Ovary (tissue), 9 donors: ENCODE measurements around the gene CA4. TPM values are rescaled to one million over a fixed set of nuclear protein-coding genes. Genes with fewer than 3 reads are reported as not detected.

Experiments
- DNase-seq, 5 donors: peaks; one replicate each; pipeline ENCODE4 v3.0.0-alpha.2; 2019 to 2020
- H3K27ac ChIP-seq, 2 donors: fragments of 200-600 bp; one replicate each; pipeline versions ENCODE4 v1.5.1 to v1.8.0; 2019 to 2022
- H3K27me3 ChIP-seq: fragments of 200-600 bp; one replicate; pipeline ENCODE4 v1.8.0; 2022
- H3K36me3 ChIP-seq: fragments of 200-600 bp; sonication (generic); one replicate; pipeline ENCODE4 v1.5.1; 2019
- H3K4me1 ChIP-seq: one replicate; pipeline ENCODE4 v1.8.1; 2013; ENCODE audit warnings: mild to moderate bottlenecking, moderate library complexity; ENCODE audit not compliant: insufficient read depth
- H3K4me3 ChIP-seq: fragments of 200-600 bp; sonication (generic); one replicate; pipeline ENCODE4 v1.5.1; 2017
- H3K9me3 ChIP-seq, 2 donors: fragments of 200-600 bp in 1 of 2; sonication (generic) in 1 of 2; one replicate each; pipeline versions ENCODE4 v1.5.1 to v1.8.1; 2013 to 2019; ENCODE audit warnings: mild to moderate bottlenecking in 1 of 2, moderate library complexity in 1 of 2
- EP300 ChIP-seq: sonication (generic); formaldehyde crosslinking; IDR thresholded peaks from one replicate; pipeline ENCODE4 v1.6.1; 2017; ENCODE audit warnings: antibody characterized with exemption
- POLR2A ChIP-seq: fragments of 450-650 bp; IDR thresholded peaks from one replicate; pipeline ENCODE4 v1.6.1; 2017; ENCODE audit warnings: antibody characterized with exemption, mild to moderate bottlenecking, moderate library complexity
- WGBS, 3 donors: extraction: QIAGEN DNeasy Blood & Tissue Kit in 1 of 3; methylation state at CpG; one replicate each; pipeline versions ENCODE4 v1.1.5 to v1.1.7; 2013 to 2017; 5-methylcytosine and 5-hydroxymethylcytosine counted together
- intact Hi-C, 4 donors: fragments of 100-400 bp; cut with DNase I; formaldehyde crosslinking; loops; one replicate each; pipeline versions ENCODE4 v1.11.0 to v1.15.1; 2022 to 2023
- polyA plus RNA-seq, 2 donors: library from polyadenylated mRNA; stranded (reverse); fragments of 200-250 nt in 1 of 2; fragments of 350-450 nt in 1 of 2; fragmentation: Illumina TruSeq in 1 of 2; extraction: RNeasy Lipid Tissue Mini Kit (QIAGEN cat#74804) in 1 of 2; gene quantifications; one replicate each; pipeline ENCODE4 v1.2.3, GENCODE V29; 2013 to 2014
- total RNA-seq, 7 donors: library from RNA; depleted of rRNA in 2 of 7; stranded (reverse); fragments of >200 nt in 2 of 7; fragmentation: NEBNext Ultra II Directional in 3 of 7; extraction: Animal tissue kit (Norgen Biotek cat#: 25700) in 3 of 7; gene quantifications; one replicate each; pipeline versions ENCODE4 v1.1.0 to v1.2.4, GENCODE V29; 2016 to 2023
- TF ChIP-seq, protein P1 (sequence below), 3 donors: fragments of 450-650 bp in 2 of 3; fragments of 200-600 bp in 1 of 3; IDR thresholded peaks; one replicate each; pipeline versions ENCODE4 v1.5.1 to v1.8.0; 2016 to 2022; ENCODE audit warnings: antibody characterized with exemption in 3 of 3, mild to moderate bottlenecking in 1 of 3
- donor health status: DM: no; HTN: no; CAD: no; lungs with moderate emphysema.
- donor health status: DM: no; HTN: no; CAD: no.
- donor health status: Bipolar disorder and iron deficiency.
- donor health status: DM: yes; HTN: yes; CAD: no.
- donor health status: DM: no; HTN: no; CAD: no.
- donor health status: DM: yes; HTN: yes; CAD: no.

The CA4 gene
- total and polyA plus RNA-seq, 9 donors, result 1.1 to 39.3 (median 4.2) TPM

GRCh38 chr17:60153606-60154390 lies 4.0 kb downstream of the CA4 start:
- no peak overlapping the region for H3K4me3 ChIP-seq
- intact Hi-C loops, result no loop called here
- H3K36me3 ChIP-seq, result no peaks in the 10 kb centered on the region
- DNase-seq, result no peak
- 45 to 52% (median 46%) methylated on average over 12 of the region's 12 CpGs for WGBS, 3 donors
- no peaks in the 10 kb centered on the region for H3K4me1 ChIP-seq
- peaks cover 4% of the 10 kb centered on the region for H3K27me3 ChIP-seq
- TF ChIP-seq, protein P1, sequence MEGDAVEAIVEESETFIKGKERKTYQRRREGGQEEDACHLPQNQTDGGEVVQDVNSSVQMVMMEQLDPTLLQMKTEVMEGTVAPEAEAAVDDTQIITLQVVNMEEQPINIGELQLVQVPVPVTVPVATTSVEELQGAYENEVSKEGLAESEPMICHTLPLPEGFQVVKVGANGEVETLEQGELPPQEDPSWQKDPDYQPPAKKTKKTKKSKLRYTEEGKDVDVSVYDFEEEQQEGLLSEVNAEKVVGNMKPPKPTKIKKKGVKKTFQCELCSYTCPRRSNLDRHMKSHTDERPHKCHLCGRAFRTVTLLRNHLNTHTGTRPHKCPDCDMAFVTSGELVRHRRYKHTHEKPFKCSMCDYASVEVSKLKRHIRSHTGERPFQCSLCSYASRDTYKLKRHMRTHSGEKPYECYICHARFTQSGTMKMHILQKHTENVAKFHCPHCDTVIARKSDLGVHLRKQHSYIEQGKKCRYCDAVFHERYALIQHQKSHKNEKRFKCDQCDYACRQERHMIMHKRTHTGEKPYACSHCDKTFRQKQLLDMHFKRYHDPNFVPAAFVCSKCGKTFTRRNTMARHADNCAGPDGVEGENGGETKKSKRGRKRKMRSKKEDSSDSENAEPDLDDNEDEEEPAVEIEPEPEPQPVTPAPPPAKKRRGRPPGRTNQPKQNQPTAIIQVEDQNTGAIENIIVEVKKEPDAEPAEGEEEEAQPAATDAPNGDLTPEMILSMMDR (IDR thresholded peaks at IDR 0.05), result no peak
- TF ChIP-seq POLR2A (no peak), EP300 (no peak)
- H3K27ac ChIP-seq, result no peak overlapping the region
- H3K9me3 ChIP-seq, result no peaks in the 10 kb centered on the region

DNA sequence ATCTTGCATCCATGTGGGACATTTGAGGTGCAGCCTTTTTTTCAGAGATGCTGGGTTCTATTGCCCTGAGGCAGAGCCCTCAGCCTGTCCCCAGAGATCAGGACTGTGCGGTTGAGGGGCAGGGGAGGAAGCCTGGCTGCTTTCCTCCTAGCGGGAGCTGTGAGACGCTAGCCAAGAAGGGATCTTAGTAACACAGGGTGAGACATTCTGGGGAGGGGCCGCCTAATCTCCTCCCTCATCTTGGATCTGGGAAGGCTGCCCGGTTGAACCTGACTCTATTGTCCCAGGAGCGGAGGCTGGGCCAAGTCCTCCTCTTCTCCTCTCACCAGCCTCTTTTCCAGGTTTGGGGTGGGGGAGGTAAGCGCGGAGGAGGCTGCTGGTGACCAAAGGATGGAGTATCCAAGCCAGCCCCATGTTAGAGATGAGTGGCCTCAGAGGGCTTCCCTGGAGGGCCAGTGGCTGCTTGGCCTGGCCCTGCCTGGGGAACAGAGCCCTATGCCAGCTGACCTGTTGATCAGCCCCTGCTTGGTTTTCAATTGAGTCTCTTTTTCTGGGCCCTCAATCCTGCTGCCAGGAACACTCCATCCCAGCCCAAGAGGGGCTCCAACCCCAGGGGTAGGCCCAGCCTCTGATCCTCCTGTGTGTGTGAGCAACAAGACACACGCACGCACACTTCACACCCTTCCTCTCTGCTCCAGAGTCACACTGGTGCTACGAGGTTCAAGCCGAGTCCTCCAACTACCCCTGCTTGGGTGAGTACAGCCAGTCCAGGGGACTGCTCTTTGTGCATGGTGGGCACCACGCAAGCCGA lies 5.0 kb downstream of the CA4 start:
- Histone ChIP-seq H3K4me1 (no peaks in the 10 kb centered on the region), H3K36me3 (no peaks in the 10 kb centered on the region), H3K9me3 (no peaks in the 10 kb centered on the region), H3K27me3 (peaks cover 2% of the 10 kb centered on the region), H3K4me3 (no peak overlapping the region), H3K27ac (no peak overlapping the region)
- 54 to 62% (median 59%) methylated on average over 14 of the region's 14 CpGs for WGBS, 3 donors
- no peak for DNase-seq
- TF ChIP-seq EP300, result no peak
- TF ChIP-seq, protein P1 (IDR thresholded peaks at IDR 0.05), result no peak
- no peak for TF ChIP-seq POLR2A
- intact Hi-C loops, result no loop called here

DNA sequence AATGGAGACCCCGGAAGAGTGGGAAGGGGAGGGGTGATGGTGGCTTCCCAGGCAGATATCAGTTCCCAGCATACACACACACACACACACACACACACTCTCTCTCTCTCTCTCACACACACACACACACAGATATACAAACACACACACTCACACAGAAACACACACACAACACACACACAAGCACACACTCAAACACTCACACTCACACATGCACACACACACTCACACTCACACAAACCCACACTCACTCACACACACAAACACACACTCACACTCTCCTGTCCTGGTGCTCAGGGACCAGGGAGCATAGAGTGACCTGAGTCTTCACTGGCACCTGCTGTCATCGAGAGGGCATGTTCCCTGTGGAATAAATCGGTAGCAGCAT lies 5.6 kb downstream of the CA4 start:
- Histone ChIP-seq H3K4me1 (no peaks in the 10 kb centered on the region), H3K36me3 (no peaks in the 10 kb centered on the region), H3K4me3 (no peak overlapping the region), H3K9me3 (no peaks in the 10 kb centered on the region), H3K27me3 (no peaks in the 10 kb centered on the region), H3K27ac (no peak overlapping the region)
- no peak for DNase-seq
- no peak for TF ChIP-seq POLR2A
- no peak for TF ChIP-seq EP300
- TF ChIP-seq, protein P1 (IDR thresholded peaks at IDR 0.05), result no peak
- intact Hi-C loops, result no loop called here
- WGBS, 3 donors, result 59 to 63% (median 59%) methylated on average over 3 of the region's 3 CpGs

GRCh38 chr17:60155815-60156214 lies 6.0 kb downstream of the CA4 start:
- TF ChIP-seq POLR2A (no peak), EP300 (no peak)
- TF ChIP-seq, protein P1 (IDR thresholded peaks at IDR 0.05), result no peak
- no peaks in the 10 kb centered on the region for H3K36me3 ChIP-seq
- H3K9me3 ChIP-seq, result no peaks in the 10 kb centered on the region
- intact Hi-C loops, result no loop called here
- H3K27ac ChIP-seq, result no peak overlapping the region
- H3K4me3 ChIP-seq, result no peak overlapping the region
- WGBS, 3 donors, result 51 to 60% (median 52%) methylated on average over 9 of the region's 9 CpGs
- no peak for DNase-seq
- no peaks in the 10 kb centered on the region for H3K4me1 ChIP-seq
- H3K27me3 ChIP-seq, result no peaks in the 10 kb centered on the region
